HCT116 (cell line): ENCODE data around the gene TLR9.

Experiments used
- CEBPB ChIP-seq: IDR thresholded peaks from 2 replicates; pipeline ENCODE4 v1.6.1; 2012; ENCODE audit warnings: low read depth
- EZH2 ChIP-seq: fragments of 200-600 bp; sonication (generic); IDR thresholded peaks from 2 replicates; pipeline ENCODE4 v1.6.1; 2017; ENCODE audit warnings: antibody characterized with exemption, mixed run types
- EZH2phosphoT487 ChIP-seq: fragments of 200-600 bp; IDR thresholded peaks from 2 replicates; pipeline ENCODE4 v1.6.1; 2018; ENCODE audit warnings: antibody characterized with exemption, borderline replicate concordance
- POLR2A ChIP-seq: IDR thresholded peaks from 2 replicates; pipeline ENCODE4 v1.7.0; 2011; ENCODE audit warnings: borderline replicate concordance; ENCODE audit not compliant: insufficient read depth, insufficient read length; ENCODE audit errors: extremely low read depth
- POLR2AphosphoS5 ChIP-seq: IDR thresholded peaks from 2 replicates; pipeline ENCODE4 v1.6.1; 2011; ENCODE audit warnings: mild to moderate bottlenecking, low read depth, low read length, moderate library complexity
- RAD21 ChIP-seq: IDR thresholded peaks from 2 replicates; pipeline ENCODE4 v1.6.1; 2012; ENCODE audit warnings: low read depth, mild to moderate bottlenecking
- SP1 ChIP-seq: IDR thresholded peaks from 2 replicates; pipeline ENCODE4 v1.6.1; 2012; ENCODE audit warnings: low read depth
- SRF ChIP-seq: IDR thresholded peaks from 2 replicates; pipeline ENCODE4 v1.6.1; 2012; ENCODE audit warnings: low read depth
- YY1 ChIP-seq: IDR thresholded peaks from 2 replicates; pipeline ENCODE4 v1.6.1; 2011; ENCODE audit warnings: low read length, low read depth, moderate library complexity, mild to moderate bottlenecking; ENCODE audit not compliant: insufficient replicate concordance; ENCODE audit errors: extremely low read depth
- ZNF274 ChIP-seq: fragments of 200-500 bp; sonication (Bioruptor generic); IDR thresholded peaks from 2 replicates; pipeline ENCODE4 v1.6.1; 2014; ENCODE audit warnings: mild to moderate bottlenecking, low read depth, low read length, inconsistent platforms
- TF ChIP-seq, protein P1 (sequence below), 3 experiments: fragments of 200-600 bp in 1 of 3; sonication (generic) in 1 of 3; IDR thresholded peaks in 2 of 3; conservative IDR thresholded peaks in 1 of 3; 2 replicates each; pipeline ENCODE4 v1.5.1; 2012 to 2017; ENCODE audit warnings: low read depth in 2 of 3, low read length in 2 of 3, antibody characterized with exemption in 1 of 3, borderline replicate concordance in 1 of 3, control low read depth in 1 of 3, mild to moderate bottlenecking in 1 of 3, mixed read lengths in 1 of 3, mixed run types in 1 of 3, moderate library complexity in 1 of 3; ENCODE audit not compliant: insufficient read depth in 1 of 3
- TF ChIP-seq, protein P2 (sequence below): IDR thresholded peaks from 2 replicates; pipeline ENCODE4 v1.6.1; 2012; ENCODE audit warnings: low read depth
- TF ChIP-seq, protein P3 (sequence below): IDR thresholded peaks from 2 replicates; pipeline ENCODE4 v1.6.1; 2011; ENCODE audit warnings: mild to moderate bottlenecking, low read length, moderate library complexity; ENCODE audit not compliant: insufficient replicate concordance; ENCODE audit errors: extremely low read depth
- TF ChIP-seq, protein P4 (sequence below): IDR thresholded peaks from 2 replicates; pipeline ENCODE4 v1.6.1; 2012

DNA sequence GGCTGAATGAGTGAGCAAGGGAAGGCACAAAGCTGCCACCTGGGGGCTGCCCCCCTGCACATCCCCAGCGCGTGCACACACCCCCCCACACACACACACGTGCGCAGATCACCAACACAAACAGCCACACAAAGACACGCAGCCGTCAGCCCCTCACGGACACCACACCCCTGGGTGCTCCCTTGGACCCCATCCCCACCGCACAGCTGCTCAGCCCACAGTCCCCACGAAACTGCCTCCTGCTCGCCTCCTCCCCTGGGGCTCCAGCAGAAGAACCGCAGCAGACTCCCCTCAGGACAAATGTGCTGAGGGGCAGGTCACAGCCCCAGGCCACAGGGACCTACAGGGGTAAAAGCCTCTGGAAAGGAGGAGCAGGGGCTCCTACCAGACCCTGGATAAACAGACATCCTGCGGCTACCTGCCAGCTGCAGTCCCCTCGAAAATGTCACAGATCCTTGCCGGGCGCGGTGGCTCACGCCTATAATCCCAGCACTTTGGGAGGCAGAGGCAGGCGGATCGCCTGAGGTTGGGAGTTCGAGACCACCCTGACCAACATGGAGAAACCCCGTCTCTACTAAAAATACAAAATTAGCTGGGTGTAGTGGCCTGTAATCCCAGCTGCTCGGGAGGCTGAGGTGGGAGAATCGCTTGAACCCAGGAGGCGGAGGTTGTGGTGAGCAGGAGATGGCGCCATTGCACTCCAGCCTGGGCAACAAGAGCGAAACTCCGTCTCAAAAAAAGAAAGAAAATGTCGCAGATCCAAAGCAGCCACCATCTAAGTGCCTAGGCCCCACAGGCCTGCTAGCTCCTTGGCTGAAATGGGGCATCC is 7.0 kb upstream of the TLR9 start:
- TF ChIP-seq, protein P1, sequence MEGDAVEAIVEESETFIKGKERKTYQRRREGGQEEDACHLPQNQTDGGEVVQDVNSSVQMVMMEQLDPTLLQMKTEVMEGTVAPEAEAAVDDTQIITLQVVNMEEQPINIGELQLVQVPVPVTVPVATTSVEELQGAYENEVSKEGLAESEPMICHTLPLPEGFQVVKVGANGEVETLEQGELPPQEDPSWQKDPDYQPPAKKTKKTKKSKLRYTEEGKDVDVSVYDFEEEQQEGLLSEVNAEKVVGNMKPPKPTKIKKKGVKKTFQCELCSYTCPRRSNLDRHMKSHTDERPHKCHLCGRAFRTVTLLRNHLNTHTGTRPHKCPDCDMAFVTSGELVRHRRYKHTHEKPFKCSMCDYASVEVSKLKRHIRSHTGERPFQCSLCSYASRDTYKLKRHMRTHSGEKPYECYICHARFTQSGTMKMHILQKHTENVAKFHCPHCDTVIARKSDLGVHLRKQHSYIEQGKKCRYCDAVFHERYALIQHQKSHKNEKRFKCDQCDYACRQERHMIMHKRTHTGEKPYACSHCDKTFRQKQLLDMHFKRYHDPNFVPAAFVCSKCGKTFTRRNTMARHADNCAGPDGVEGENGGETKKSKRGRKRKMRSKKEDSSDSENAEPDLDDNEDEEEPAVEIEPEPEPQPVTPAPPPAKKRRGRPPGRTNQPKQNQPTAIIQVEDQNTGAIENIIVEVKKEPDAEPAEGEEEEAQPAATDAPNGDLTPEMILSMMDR (IDR thresholded peaks at IDR 0.05 in 2 of 3, conservative IDR thresholded peaks at IDR 0.05 in 1 of 3; ENCODE audit: borderline replicate concordance in 1 of 3, insufficient read depth in 1 of 3, low read depth in 2 of 3, low read length in 2 of 3): peak in 2 of 3 experiments; percentile 9 to 40; a peak in 2 of 6 replicates
- TF ChIP-seq POLR2A (no peak), YY1 (no peak), POLR2AphosphoS5 (no peak), SRF (no peak), EZH2 (no peak), EZH2phosphoT487 (no peak), CEBPB (no peak), RAD21 (no peak), SP1 (no peak), ZNF274 (no peak)
- TF ChIP-seq, protein P2, sequence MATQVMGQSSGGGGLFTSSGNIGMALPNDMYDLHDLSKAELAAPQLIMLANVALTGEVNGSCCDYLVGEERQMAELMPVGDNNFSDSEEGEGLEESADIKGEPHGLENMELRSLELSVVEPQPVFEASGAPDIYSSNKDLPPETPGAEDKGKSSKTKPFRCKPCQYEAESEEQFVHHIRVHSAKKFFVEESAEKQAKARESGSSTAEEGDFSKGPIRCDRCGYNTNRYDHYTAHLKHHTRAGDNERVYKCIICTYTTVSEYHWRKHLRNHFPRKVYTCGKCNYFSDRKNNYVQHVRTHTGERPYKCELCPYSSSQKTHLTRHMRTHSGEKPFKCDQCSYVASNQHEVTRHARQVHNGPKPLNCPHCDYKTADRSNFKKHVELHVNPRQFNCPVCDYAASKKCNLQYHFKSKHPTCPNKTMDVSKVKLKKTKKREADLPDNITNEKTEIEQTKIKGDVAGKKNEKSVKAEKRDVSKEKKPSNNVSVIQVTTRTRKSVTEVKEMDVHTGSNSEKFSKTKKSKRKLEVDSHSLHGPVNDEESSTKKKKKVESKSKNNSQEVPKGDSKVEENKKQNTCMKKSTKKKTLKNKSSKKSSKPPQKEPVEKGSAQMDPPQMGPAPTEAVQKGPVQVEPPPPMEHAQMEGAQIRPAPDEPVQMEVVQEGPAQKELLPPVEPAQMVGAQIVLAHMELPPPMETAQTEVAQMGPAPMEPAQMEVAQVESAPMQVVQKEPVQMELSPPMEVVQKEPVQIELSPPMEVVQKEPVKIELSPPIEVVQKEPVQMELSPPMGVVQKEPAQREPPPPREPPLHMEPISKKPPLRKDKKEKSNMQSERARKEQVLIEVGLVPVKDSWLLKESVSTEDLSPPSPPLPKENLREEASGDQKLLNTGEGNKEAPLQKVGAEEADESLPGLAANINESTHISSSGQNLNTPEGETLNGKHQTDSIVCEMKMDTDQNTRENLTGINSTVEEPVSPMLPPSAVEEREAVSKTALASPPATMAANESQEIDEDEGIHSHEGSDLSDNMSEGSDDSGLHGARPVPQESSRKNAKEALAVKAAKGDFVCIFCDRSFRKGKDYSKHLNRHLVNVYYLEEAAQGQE: no peak
- TF ChIP-seq, protein P3, sequence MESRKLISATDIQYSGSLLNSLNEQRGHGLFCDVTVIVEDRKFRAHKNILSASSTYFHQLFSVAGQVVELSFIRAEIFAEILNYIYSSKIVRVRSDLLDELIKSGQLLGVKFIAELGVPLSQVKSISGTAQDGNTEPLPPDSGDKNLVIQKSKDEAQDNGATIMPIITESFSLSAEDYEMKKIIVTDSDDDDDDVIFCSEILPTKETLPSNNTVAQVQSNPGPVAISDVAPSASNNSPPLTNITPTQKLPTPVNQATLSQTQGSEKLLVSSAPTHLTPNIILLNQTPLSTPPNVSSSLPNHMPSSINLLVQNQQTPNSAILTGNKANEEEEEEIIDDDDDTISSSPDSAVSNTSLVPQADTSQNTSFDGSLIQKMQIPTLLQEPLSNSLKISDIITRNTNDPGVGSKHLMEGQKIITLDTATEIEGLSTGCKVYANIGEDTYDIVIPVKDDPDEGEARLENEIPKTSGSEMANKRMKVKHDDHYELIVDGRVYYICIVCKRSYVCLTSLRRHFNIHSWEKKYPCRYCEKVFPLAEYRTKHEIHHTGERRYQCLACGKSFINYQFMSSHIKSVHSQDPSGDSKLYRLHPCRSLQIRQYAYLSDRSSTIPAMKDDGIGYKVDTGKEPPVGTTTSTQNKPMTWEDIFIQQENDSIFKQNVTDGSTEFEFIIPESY: no peak
- TF ChIP-seq, protein P4, sequence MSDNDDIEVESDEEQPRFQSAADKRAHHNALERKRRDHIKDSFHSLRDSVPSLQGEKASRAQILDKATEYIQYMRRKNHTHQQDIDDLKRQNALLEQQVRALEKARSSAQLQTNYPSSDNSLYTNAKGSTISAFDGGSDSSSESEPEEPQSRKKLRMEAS: no peak
